ENCODE results near the gene GRAMD4.

Gene GRAMD4

GRCh38 chr22:46674367-46674781 lies 54.2 kb downstream of the GRAMD4 start:
- H3K4me3 ChIP-seq (replicated peaks; ENCODE audit: low read depth, low read length), result no peak overlapping the region
- no peak for TF ChIP-seq CTCF (IDR thresholded peaks at IDR 0.05; ENCODE audit: low read length, missing control alignments)
- no peak for DNase-seq (ENCODE audit: low read depth)

DNA sequence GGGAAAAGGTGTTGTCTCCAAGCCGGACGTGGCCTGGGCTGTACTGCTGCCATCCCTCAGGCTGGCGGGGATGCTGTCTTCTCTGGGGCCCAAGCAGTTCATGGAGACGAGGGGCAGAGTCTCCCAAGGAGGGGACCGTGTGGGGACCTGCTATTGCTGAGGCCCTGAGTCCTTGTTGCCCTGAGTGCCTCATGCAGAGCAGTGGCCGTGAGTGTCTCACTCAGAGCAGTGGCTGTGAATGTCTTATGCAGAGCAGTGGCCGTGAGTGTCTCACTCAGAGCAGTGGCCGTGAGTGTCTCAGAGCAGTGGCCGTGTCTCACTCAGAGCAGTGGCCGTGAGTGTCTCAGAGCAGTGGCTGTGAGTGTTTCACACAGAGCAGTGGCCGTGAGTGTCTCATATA lies 54.7 kb downstream of the GRAMD4 start:
- DNase-seq (ENCODE audit: low read depth), result no peak
- no peak for TF ChIP-seq CTCF (IDR thresholded peaks at IDR 0.05; ENCODE audit: low read length, missing control alignments)
- H3K4me3 ChIP-seq (replicated peaks; ENCODE audit: low read depth, low read length), result no peak overlapping the region

DNA sequence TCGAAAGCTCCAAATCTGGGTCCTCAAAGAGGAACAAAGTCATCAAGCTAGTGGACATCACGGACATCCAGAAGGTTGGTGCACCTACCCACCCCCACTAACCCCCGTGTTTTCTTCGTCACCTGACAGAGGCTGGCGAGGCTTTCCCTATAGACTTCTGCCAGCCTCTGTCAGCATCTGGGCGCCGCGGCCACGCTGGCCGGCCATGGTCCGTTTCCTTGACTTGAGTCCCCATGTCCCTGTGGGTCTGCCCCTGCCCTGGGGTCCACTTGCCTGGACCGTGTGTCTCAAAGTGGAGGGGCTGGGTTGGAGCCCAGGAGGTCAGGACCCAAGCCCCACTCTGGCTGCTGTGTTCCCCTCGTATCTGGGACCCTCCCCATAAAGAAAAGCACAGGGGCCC lies 55.3 kb downstream of the GRAMD4 start:
- DNase-seq (ENCODE audit: low read depth), result no peak
- H3K4me3 ChIP-seq (replicated peaks; ENCODE audit: low read depth, low read length), result no peak overlapping the region
- no peak for TF ChIP-seq CTCF (IDR thresholded peaks at IDR 0.05; ENCODE audit: low read length, missing control alignments)

GRCh38 chr22:46675938-46676337 lies 55.8 kb downstream of the GRAMD4 start:
- no peak overlapping the region for H3K4me3 ChIP-seq (replicated peaks; ENCODE audit: low read depth, low read length)
- TF ChIP-seq CTCF (IDR thresholded peaks at IDR 0.05; ENCODE audit: low read length, missing control alignments), result no peak
- no peak for DNase-seq (ENCODE audit: low read depth)

- no peak for DNase-seq (ENCODE audit: low read depth)
- no peak for TF ChIP-seq CTCF (IDR thresholded peaks at IDR 0.05; ENCODE audit: low read length, missing control alignments)
- no peak overlapping the region for H3K4me3 ChIP-seq (replicated peaks; ENCODE audit: low read depth, low read length)
These were observed 56.3 kb downstream of the GRAMD4 start for GRCh38 chr22:46676479-46676878.

- H3K4me3 ChIP-seq (replicated peaks; ENCODE audit: low read depth, low read length), result no peak overlapping the region
- no peak for DNase-seq (ENCODE audit: low read depth)
- TF ChIP-seq CTCF (IDR thresholded peaks at IDR 0.05; ENCODE audit: low read length, missing control alignments), result no peak
These were observed 56.7 kb downstream of the GRAMD4 start for GRCh38 chr22:46676881-46677280.

- no peak for DNase-seq (ENCODE audit: low read depth)
- TF ChIP-seq CTCF (IDR thresholded peaks at IDR 0.05; ENCODE audit: low read length, missing control alignments), result no peak
- no peak overlapping the region for H3K4me3 ChIP-seq (replicated peaks; ENCODE audit: low read depth, low read length)
These were observed 57.3 kb downstream of the GRAMD4 start for GRCh38 chr22:46677323-46678002.
